Measurements from ENCODE around the gene POLR3H.

DNA sequence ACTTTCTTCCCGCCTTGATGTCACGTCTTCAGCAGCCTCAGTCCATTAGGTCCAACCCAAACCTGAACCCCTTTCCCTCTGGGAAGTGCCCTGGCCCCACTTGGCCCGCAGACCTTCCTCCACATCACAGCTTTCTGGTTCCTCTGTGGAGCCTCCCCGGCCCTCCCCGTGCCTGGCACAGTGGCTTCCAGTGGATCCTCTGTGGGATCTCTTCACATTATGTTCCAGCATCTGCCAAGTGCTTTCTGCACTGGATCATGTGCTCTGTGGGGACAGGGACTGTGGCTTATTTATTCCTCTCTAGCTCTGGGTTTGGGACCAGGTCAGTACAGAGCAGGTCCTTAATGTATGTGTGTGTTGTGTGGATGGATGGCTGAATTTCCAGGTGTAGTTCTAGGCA lies 30.9 kb downstream of the POLR3H start:
- TF ChIP-seq, protein P1, sequence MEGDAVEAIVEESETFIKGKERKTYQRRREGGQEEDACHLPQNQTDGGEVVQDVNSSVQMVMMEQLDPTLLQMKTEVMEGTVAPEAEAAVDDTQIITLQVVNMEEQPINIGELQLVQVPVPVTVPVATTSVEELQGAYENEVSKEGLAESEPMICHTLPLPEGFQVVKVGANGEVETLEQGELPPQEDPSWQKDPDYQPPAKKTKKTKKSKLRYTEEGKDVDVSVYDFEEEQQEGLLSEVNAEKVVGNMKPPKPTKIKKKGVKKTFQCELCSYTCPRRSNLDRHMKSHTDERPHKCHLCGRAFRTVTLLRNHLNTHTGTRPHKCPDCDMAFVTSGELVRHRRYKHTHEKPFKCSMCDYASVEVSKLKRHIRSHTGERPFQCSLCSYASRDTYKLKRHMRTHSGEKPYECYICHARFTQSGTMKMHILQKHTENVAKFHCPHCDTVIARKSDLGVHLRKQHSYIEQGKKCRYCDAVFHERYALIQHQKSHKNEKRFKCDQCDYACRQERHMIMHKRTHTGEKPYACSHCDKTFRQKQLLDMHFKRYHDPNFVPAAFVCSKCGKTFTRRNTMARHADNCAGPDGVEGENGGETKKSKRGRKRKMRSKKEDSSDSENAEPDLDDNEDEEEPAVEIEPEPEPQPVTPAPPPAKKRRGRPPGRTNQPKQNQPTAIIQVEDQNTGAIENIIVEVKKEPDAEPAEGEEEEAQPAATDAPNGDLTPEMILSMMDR (IDR thresholded peaks at IDR 0.05), result no peak
- TF ChIP-seq POLR2A (IDR thresholded peaks at IDR 0.05), result no peak
- no peak for TF ChIP-seq POLR2AphosphoS5 (IDR thresholded peaks at IDR 0.05)
